Neural cell (in vitro differentiated cells): ENCODE data around the gene ARHGAP5. TPM values are rescaled to one million over a fixed set of nuclear protein-coding genes. Genes with fewer than 3 reads are reported as not detected.

ENCODE experiments used
- H2AFZ ChIP-seq: fragments of 200-600, 300-800 bp; sonication (generic), shearing (Covaris generic); 2 replicates; pipeline ENCODE4 v1.6.0; 2014; ENCODE audit warnings: low read depth, mild to moderate bottlenecking, antibody characterized with exemption, low read length, moderate library complexity
- H3F3A ChIP-seq: fragments of 200-600 bp; shearing (Covaris generic); 2 replicates; pipeline ENCODE4 v1.6.1; 2016; ENCODE audit warnings: mild to moderate bottlenecking, moderate library complexity, mixed read lengths, antibody characterized with exemption, low read length; ENCODE audit not compliant: insufficient read depth, poor library complexity, severe bottlenecking
- H3K27ac ChIP-seq: fragments of 200-600, 300-800 bp; sonication (generic), shearing (Covaris generic); 2 replicates; pipeline ENCODE4 v1.5.1; 2014; ENCODE audit warnings: mild to moderate bottlenecking, low read length, moderate library complexity
- H3K27me3 ChIP-seq: fragments of 300-800, 200-600 bp; sonication (generic), shearing (Covaris generic); 2 replicates; pipeline ENCODE4 v1.6.0; 2014; ENCODE audit warnings: mild to moderate bottlenecking, low read depth, low read length, moderate library complexity; ENCODE audit not compliant: insufficient read depth
- H3K36me3 ChIP-seq: fragments of 300-800, 200-600 bp; sonication (generic), shearing (Covaris generic); 2 replicates; pipeline ENCODE4 v1.5.1; 2014; ENCODE audit warnings: mild to moderate bottlenecking, antibody characterized with exemption, low read length, moderate library complexity; ENCODE audit not compliant: insufficient read depth
- H3K4me2 ChIP-seq: fragments of 300-800, 200-600 bp; sonication (generic), shearing (Covaris generic); 2 replicates; pipeline ENCODE4 v1.6.0; 2014; ENCODE audit warnings: mild to moderate bottlenecking, low read length
- H3K4me3 ChIP-seq: fragments of 300-800, 200-600 bp; sonication (generic), shearing (Covaris generic); 2 replicates; pipeline ENCODE4 v1.5.1; 2014; ENCODE audit warnings: mild to moderate bottlenecking, low read length, moderate library complexity
- H3K79me2 ChIP-seq: fragments of 200-600 bp; shearing (Covaris generic); replicated peaks from 2 replicates; pipeline ENCODE4 v1.6.0; 2014; ENCODE audit warnings: mild to moderate bottlenecking, low read length, moderate library complexity; ENCODE audit not compliant: insufficient read depth
- H3K9ac ChIP-seq: fragments of 300-800, 200-600 bp; sonication (generic), shearing (Covaris generic); 2 replicates; pipeline ENCODE4 v1.6.1; 2016; ENCODE audit warnings: mild to moderate bottlenecking, low read length, mixed read lengths
- H3K9me2 ChIP-seq: fragments of 200-600 bp; shearing (Covaris generic); 2 replicates; pipeline ENCODE4 v1.6.1; 2016; ENCODE audit warnings: mild to moderate bottlenecking, low read length, mixed read lengths; ENCODE audit not compliant: insufficient read depth
- H3K9me3 ChIP-seq: fragments of 200-600, 300-800 bp; sonication (generic), shearing (Covaris generic); 2 replicates; pipeline ENCODE4 v1.6.1; 2016; ENCODE audit warnings: mild to moderate bottlenecking, mixed run types, low read length, moderate library complexity, mixed read lengths
- H4K20me1 ChIP-seq: fragments of 200-600 bp; shearing (Covaris generic); 2 replicates; pipeline ENCODE4 v1.6.1; 2016; ENCODE audit warnings: mild to moderate bottlenecking, mixed run types; ENCODE audit not compliant: insufficient read depth
- EP300 ChIP-seq: fragments of 450-650 bp; conservative IDR thresholded peaks from 2 replicates; pipeline ENCODE4 v1.6.1; 2014; ENCODE audit warnings: antibody characterized with exemption, mild to moderate bottlenecking, moderate library complexity; ENCODE audit not compliant: poor library complexity, severe bottlenecking
- EZH2 ChIP-seq: fragments of 200-600, 300-800 bp; shearing (Covaris generic), sonication (generic); IDR thresholded peaks from 2 replicates; pipeline ENCODE4 v1.6.1; 2014; ENCODE audit warnings: antibody characterized with exemption, low read length, borderline replicate concordance, mild to moderate bottlenecking; ENCODE audit not compliant: insufficient read depth, poor library complexity, severe bottlenecking
- MXI1 ChIP-seq: fragments of 450-650 bp; conservative IDR thresholded peaks from 2 replicates; pipeline ENCODE4 v1.6.1; 2014; ENCODE audit warnings: antibody characterized with exemption, mild to moderate bottlenecking; ENCODE audit not compliant: poor library complexity, severe bottlenecking
- POLR2AphosphoS5 ChIP-seq: IDR thresholded peaks from 2 replicates; pipeline ENCODE4 v1.6.1; 2012
- RAD21 ChIP-seq: fragments of 450-650 bp; conservative IDR thresholded peaks from 2 replicates; pipeline ENCODE4 v1.6.1; 2014; ENCODE audit warnings: antibody characterized with exemption, mild to moderate bottlenecking, moderate library complexity
- SMC3 ChIP-seq: fragments of 450-650 bp; conservative IDR thresholded peaks from 2 replicates; pipeline ENCODE4 v1.6.1; 2014; ENCODE audit warnings: antibody characterized with exemption, mild to moderate bottlenecking, moderate library complexity; ENCODE audit not compliant: poor library complexity
- TAF1 ChIP-seq: IDR thresholded peaks from 2 replicates; pipeline ENCODE4 v1.6.1; 2012; ENCODE audit warnings: low read depth
- polyA plus RNA-seq: library from polyadenylated mRNA; depleted of rRNA; stranded (reverse); fragments of >200 nt; gene quantifications from 2 replicates; pipeline ENCODE4 v1.2.3, GENCODE V29; 2014
- TF ChIP-seq, protein P1 (sequence below): fragments of 450-650 bp; IDR thresholded peaks from 2 replicates; pipeline ENCODE4 v1.5.1; 2014; ENCODE audit warnings: antibody characterized with exemption, mild to moderate bottlenecking, moderate library complexity; ENCODE audit not compliant: poor library complexity, severe bottlenecking
- TF ChIP-seq, protein P2 (sequence below): IDR thresholded peaks from 2 replicates; pipeline ENCODE4 v1.6.1; 2012; ENCODE audit warnings: borderline replicate concordance

Gene ARHGAP5
- polyA plus RNA-seq, 1 donor from 2014 or later, result 32.2 TPM

- H3K36me3 ChIP-seq, result no peaks in the 10 kb centered on the region
These were observed 12.2 kb upstream of the ARHGAP5 start for GRCh38 chr14:32064931-32065330.

GRCh38 chr14:32068708-32069107, 8.4 kb upstream of the ARHGAP5 start:
- Histone ChIP-seq H3K4me2 (no peak overlapping the region), H3K4me3 (no peak overlapping the region), H2AFZ (no peak overlapping the region), H3K79me2 (no peaks in the 10 kb centered on the region), H3K9ac (no peak overlapping the region), H3K36me3 (no peaks in the 10 kb centered on the region), H3K9me3 (no peaks in the 10 kb centered on the region), H3F3A (no peaks in the 10 kb centered on the region), H3K27me3 (no peaks in the 10 kb centered on the region), H3K27ac (no peak overlapping the region), H4K20me1 (no peaks in the 10 kb centered on the region), H3K9me2 (no peaks in the 10 kb centered on the region)
- TF ChIP-seq, protein P1, sequence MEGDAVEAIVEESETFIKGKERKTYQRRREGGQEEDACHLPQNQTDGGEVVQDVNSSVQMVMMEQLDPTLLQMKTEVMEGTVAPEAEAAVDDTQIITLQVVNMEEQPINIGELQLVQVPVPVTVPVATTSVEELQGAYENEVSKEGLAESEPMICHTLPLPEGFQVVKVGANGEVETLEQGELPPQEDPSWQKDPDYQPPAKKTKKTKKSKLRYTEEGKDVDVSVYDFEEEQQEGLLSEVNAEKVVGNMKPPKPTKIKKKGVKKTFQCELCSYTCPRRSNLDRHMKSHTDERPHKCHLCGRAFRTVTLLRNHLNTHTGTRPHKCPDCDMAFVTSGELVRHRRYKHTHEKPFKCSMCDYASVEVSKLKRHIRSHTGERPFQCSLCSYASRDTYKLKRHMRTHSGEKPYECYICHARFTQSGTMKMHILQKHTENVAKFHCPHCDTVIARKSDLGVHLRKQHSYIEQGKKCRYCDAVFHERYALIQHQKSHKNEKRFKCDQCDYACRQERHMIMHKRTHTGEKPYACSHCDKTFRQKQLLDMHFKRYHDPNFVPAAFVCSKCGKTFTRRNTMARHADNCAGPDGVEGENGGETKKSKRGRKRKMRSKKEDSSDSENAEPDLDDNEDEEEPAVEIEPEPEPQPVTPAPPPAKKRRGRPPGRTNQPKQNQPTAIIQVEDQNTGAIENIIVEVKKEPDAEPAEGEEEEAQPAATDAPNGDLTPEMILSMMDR, result no peak
- TF ChIP-seq RAD21, result no peak
- no peak for TF ChIP-seq POLR2AphosphoS5
- no peak for TF ChIP-seq EP300
- TF ChIP-seq, protein P2, sequence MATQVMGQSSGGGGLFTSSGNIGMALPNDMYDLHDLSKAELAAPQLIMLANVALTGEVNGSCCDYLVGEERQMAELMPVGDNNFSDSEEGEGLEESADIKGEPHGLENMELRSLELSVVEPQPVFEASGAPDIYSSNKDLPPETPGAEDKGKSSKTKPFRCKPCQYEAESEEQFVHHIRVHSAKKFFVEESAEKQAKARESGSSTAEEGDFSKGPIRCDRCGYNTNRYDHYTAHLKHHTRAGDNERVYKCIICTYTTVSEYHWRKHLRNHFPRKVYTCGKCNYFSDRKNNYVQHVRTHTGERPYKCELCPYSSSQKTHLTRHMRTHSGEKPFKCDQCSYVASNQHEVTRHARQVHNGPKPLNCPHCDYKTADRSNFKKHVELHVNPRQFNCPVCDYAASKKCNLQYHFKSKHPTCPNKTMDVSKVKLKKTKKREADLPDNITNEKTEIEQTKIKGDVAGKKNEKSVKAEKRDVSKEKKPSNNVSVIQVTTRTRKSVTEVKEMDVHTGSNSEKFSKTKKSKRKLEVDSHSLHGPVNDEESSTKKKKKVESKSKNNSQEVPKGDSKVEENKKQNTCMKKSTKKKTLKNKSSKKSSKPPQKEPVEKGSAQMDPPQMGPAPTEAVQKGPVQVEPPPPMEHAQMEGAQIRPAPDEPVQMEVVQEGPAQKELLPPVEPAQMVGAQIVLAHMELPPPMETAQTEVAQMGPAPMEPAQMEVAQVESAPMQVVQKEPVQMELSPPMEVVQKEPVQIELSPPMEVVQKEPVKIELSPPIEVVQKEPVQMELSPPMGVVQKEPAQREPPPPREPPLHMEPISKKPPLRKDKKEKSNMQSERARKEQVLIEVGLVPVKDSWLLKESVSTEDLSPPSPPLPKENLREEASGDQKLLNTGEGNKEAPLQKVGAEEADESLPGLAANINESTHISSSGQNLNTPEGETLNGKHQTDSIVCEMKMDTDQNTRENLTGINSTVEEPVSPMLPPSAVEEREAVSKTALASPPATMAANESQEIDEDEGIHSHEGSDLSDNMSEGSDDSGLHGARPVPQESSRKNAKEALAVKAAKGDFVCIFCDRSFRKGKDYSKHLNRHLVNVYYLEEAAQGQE, result no peak
- TF ChIP-seq MXI1, result no peak
- no peak for TF ChIP-seq TAF1
- no peak for TF ChIP-seq SMC3
- no peak for TF ChIP-seq EZH2

More at GRCh38 chr14:32064931-32065330, 12.2 kb upstream of the ARHGAP5 start:
- TF ChIP-seq POLR2AphosphoS5, result no peak
- no peak for TF ChIP-seq EZH2
- no peak for TF ChIP-seq TAF1
- no peak for TF ChIP-seq MXI1
- no peak for TF ChIP-seq SMC3
- no peak for TF ChIP-seq RAD21
- no peak for TF ChIP-seq EP300
- TF ChIP-seq, protein P2, result no peak
- TF ChIP-seq, protein P1, result no peak
- Histone ChIP-seq H3K4me2 (no peak overlapping the region), H3K79me2 (no peaks in the 10 kb centered on the region), H3K9me2 (no peaks in the 10 kb centered on the region), H3K4me3 (no peak overlapping the region), H3K27me3 (no peaks in the 10 kb centered on the region), H4K20me1 (no peaks in the 10 kb centered on the region), H3K9ac (no peak overlapping the region), H3K27ac (no peak overlapping the region), H2AFZ (no peak overlapping the region), H3F3A (no peaks in the 10 kb centered on the region), H3K9me3 (no peaks in the 10 kb centered on the region)
